Stomach (tissue), 9 donors: ENCODE results near the gene PRADC1. TPM values are rescaled to one million over a fixed set of nuclear protein-coding genes. Genes with fewer than 3 reads are reported as not detected.

ENCODE experiments used
- DNase-seq, 2 donors: peaks; one replicate each; pipeline versions ENCODE4 v3.0.0 to v3.0.0-alpha.2; 2013 to 2019
- H3K27ac ChIP-seq, 5 donors: fragments of 200-600 bp in 4 of 5; sonication (generic) in 4 of 5; one replicate each; pipeline ENCODE4 v1.5.1; 2013 to 2019; ENCODE audit warnings: mild to moderate bottlenecking in 1 of 5, moderate library complexity in 1 of 5
- H3K27me3 ChIP-seq, 3 donors: fragments of 200-600 bp; sonication (generic); one replicate each; pipeline ENCODE4 v1.5.1; 2017 to 2019; ENCODE audit warnings: mixed run types in 1 of 3
- H3K36me3 ChIP-seq, 4 donors: fragments of 200-600 bp; sonication (generic); 1 replicate in 3 of 4; 2 replicates in 1 of 4; pipeline ENCODE4 v1.5.1; 2016 to 2019
- H3K4me1 ChIP-seq, 4 donors: fragments of 200-600 bp; sonication (generic); one replicate each; pipeline ENCODE4 v1.5.1; 2016 to 2019
- H3K4me3 ChIP-seq, 4 donors: fragments of 200-600 bp; sonication (generic) in 3 of 4; one replicate each; pipeline ENCODE4 v1.5.1; 2016 to 2019; ENCODE audit warnings: mild to moderate bottlenecking in 1 of 4
- H3K9me3 ChIP-seq, 4 donors: fragments of 200-600 bp; sonication (generic); one replicate each; pipeline ENCODE4 v1.5.1; 2016 to 2019
- EP300 ChIP-seq: sonication (generic); formaldehyde crosslinking; IDR thresholded peaks from one replicate; pipeline ENCODE4 v1.6.1; 2017; ENCODE audit warnings: antibody characterized with exemption
- POLR2A ChIP-seq, 4 donors: fragments of 450-650 bp; IDR thresholded peaks; one replicate each; pipeline ENCODE4 v1.6.1; 2016; ENCODE audit warnings: antibody characterized with exemption in 4 of 4, control low read depth in 2 of 4, mild to moderate bottlenecking in 1 of 4, moderate library complexity in 1 of 4
- POLR2AphosphoS5 ChIP-seq, 3 donors: sonication (generic); formaldehyde crosslinking; IDR thresholded peaks; one replicate each; pipeline ENCODE4 v1.6.1; 2016; ENCODE audit warnings: antibody characterized with exemption in 3 of 3
- WGBS, 5 donors: extraction: QIAGEN DNeasy Blood & Tissue Kit in 3 of 5; methylation state at CpG; one replicate each; pipeline versions ENCODE4 v1.1.5 to v1.1.7; 2013 to 2018; 5-methylcytosine and 5-hydroxymethylcytosine counted together
- intact Hi-C: fragments of 100-400 bp; cut with DNase I; formaldehyde crosslinking; loops from one replicate; pipeline ENCODE4 v1.15.1; 2023; ENCODE audit warnings: low total_unique reads
- polyA plus RNA-seq, 3 donors: library from polyadenylated mRNA; stranded (reverse); fragments of 200-250 nt; gene quantifications; one replicate each; pipeline ENCODE4 v1.2.3, GENCODE V29; 2013
- total RNA-seq, 5 donors: library from RNA; depleted of rRNA; stranded (reverse); fragments of >200 nt; gene quantifications; one replicate each; pipeline versions ENCODE4 v1.1.0 to v1.2.3, GENCODE V29; 2014 to 2016
- TF ChIP-seq, protein P1 (sequence below), 7 experiments: fragments of 450-650 bp in 4 of 7; fragments of 200-600 bp in 3 of 7; sonication (generic) in 3 of 7; IDR thresholded peaks; one replicate each; pipeline ENCODE4 v1.5.1; 2016 to 2019; ENCODE audit warnings: antibody characterized with exemption in 7 of 7, control low read depth in 2 of 7, mild to moderate bottlenecking in 1 of 7
- donor health status: healthy with polysubstance abuse.
- donor health status: Bipolar disorder and iron deficiency.
- donor health status: healthy.

PRADC1 gene
- total and polyA plus RNA-seq, 8 donors: 7.1 to 123 (median 22.1) TPM

DNA sequence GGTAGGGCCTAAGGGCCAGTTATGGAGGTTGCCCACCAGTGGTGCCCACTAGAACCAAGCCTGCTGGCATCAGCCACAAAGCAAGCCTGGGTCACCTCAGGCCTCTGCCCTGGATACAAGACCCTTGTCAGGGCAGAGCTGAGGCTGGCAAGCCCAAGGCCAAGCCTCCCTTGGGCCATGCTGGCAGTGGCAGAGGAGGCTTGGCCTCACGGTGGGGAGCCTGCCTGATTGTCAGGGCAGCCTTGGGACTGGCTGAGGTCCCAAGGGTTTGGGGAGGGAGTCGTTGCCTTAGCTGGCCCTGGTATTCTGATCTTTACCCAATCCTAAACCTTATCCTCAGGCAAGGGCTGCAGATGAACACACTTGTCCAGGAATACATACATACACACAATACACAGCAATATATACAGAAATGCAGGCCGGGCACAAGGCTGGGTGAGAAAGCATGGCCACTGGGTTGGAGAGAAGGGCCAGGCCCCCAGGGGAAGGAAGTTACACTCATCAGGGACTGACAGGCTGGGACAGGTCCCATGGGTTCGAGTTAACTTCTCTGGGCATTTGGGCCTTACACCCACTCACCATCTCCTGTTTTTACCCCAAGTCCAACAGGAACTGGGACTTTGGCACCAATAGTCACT is 22.1 kb upstream of the PRADC1 start:
- H3K27me3 ChIP-seq: no peaks in the 10 kb centered on the region
- no peaks in the 10 kb centered on the region for H3K4me1 ChIP-seq
- DNase-seq: no peak
- peaks cover 30 to 57% (median 54%) of the 10 kb centered on the region in 4 donors for H3K36me3 ChIP-seq
- intact Hi-C loops: no loop called here
- no peak for TF ChIP-seq POLR2AphosphoS5 (IDR thresholded peaks at IDR 0.05)
- no peak for TF ChIP-seq EP300
- no peak for TF ChIP-seq POLR2A (IDR thresholded peaks at IDR 0.05)
- TF ChIP-seq, protein P1, sequence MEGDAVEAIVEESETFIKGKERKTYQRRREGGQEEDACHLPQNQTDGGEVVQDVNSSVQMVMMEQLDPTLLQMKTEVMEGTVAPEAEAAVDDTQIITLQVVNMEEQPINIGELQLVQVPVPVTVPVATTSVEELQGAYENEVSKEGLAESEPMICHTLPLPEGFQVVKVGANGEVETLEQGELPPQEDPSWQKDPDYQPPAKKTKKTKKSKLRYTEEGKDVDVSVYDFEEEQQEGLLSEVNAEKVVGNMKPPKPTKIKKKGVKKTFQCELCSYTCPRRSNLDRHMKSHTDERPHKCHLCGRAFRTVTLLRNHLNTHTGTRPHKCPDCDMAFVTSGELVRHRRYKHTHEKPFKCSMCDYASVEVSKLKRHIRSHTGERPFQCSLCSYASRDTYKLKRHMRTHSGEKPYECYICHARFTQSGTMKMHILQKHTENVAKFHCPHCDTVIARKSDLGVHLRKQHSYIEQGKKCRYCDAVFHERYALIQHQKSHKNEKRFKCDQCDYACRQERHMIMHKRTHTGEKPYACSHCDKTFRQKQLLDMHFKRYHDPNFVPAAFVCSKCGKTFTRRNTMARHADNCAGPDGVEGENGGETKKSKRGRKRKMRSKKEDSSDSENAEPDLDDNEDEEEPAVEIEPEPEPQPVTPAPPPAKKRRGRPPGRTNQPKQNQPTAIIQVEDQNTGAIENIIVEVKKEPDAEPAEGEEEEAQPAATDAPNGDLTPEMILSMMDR (IDR thresholded peaks at IDR 0.05): no peak
- no peak overlapping the region for H3K27ac ChIP-seq
- WGBS, 5 donors: 54 to 65% (median 62%) methylated on average over 3 to 4 of the region's 4 CpGs
- H3K9me3 ChIP-seq: no peaks in the 10 kb centered on the region
- no peak overlapping the region for H3K4me3 ChIP-seq

DNA sequence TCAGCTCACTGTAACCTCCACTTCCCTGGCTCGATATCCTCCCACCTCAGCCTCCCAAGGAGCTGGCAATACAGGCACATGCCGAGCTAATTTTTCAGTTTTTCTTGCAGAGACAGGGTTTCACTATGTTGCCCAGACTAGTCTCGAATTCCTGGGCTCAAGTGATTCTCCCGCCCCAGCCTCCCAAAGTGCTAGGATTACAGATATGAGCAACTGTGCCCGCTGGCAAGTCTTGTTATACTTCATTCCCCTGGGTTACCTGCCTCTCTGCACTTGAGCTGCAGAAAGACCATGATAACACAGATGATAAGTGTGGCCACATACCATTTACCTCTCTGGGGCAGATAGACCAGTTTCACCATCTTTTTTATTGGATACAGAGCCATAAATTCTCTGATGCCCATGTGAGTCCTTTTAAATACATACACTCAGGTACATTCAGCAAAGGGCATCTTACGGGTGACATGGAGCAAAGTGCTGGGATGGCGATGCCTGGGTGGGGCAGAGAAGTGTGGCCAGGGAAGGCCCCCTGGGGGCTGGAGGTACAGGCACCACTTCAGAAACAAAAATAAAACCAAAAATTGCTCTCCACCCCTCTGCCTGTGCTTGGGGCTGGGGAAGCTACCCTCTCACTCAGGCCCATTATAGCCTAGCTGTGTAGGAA is 21.4 kb upstream of the PRADC1 start:
- 87 to 94% (median 92%) methylated on average over 6 to 7 of the region's 7 CpGs for WGBS, 5 donors
- Histone ChIP-seq H3K27me3 (no peaks in the 10 kb centered on the region), H3K27ac (no peak overlapping the region), H3K9me3 (no peaks in the 10 kb centered on the region), H3K36me3 (peaks cover 37 to 64% (median 60%) of the 10 kb centered on the region in 4 donors), H3K4me3 (no peak overlapping the region), H3K4me1 (no peaks in the 10 kb centered on the region)
- DNase-seq: no peak
- no peak for TF ChIP-seq POLR2AphosphoS5 (IDR thresholded peaks at IDR 0.05)
- TF ChIP-seq, protein P1 (IDR thresholded peaks at IDR 0.05): no peak
- no peak for TF ChIP-seq EP300
- no peak for TF ChIP-seq POLR2A (IDR thresholded peaks at IDR 0.05)
- intact Hi-C loops: no loop called here

DNA sequence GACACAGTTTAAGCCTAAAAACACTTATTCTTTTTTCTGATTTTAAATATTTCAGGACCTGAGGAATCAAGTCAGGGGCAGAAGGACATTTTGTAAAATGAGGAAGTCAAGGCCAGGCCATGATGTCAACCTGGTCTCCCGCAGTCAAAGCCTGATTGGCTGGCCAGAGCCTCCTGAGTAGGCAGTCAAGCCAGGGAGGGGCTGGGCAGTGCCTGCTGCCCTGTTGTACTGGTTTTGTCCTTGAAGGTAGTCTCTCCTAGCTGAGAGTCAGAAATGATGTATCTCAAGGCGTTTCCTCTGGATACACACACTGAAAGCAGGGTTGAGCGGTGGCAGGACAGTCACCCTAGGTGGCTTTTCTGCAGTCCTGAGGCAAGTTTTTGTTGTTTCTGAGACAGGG is 20.9 kb upstream of the PRADC1 start:
- no peaks in the 10 kb centered on the region for H3K4me1 ChIP-seq
- H3K27me3 ChIP-seq: no peaks in the 10 kb centered on the region
- intact Hi-C loops: no loop called here
- TF ChIP-seq, protein P1 (IDR thresholded peaks at IDR 0.05): no peak
- TF ChIP-seq EP300 (no peak), POLR2AphosphoS5 (IDR thresholded peaks at IDR 0.05) (no peak), POLR2A (IDR thresholded peaks at IDR 0.05) (no peak)
- no peak for DNase-seq
- H3K27ac ChIP-seq: no peak overlapping the region
- H3K9me3 ChIP-seq: no peaks in the 10 kb centered on the region
- no peak overlapping the region for H3K4me3 ChIP-seq
- 86 to 92% (median 87%) methylated on average over 3 of the region's 3 CpGs for WGBS, 5 donors
- peaks cover 43 to 68% (median 66%) of the 10 kb centered on the region in 4 donors for H3K36me3 ChIP-seq

DNA sequence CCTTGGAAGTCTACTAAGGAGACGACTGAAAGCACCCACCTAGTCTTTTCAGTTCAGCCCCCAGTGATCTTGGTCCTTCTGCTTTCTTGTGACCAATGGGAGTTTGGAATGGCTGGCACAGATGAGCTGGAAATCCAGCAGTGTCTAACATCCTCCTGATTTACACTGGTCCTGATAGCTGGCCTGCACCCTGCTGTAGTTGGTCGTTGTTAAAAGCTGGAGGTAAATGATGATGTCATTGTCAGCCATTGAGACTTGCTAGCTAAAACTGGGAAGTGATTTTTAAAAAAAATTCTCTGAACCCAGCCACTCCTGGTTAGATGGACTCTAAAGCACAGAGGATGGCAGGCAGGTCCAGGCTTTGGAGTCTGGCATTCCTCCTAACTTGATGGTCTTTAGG is 20.4 kb upstream of the PRADC1 start:
- no peak overlapping the region for H3K4me3 ChIP-seq
- no peak for DNase-seq
- no peaks in the 10 kb centered on the region for H3K27me3 ChIP-seq
- peaks cover 48 to 71% (median 67%) of the 10 kb centered on the region in 4 donors for H3K36me3 ChIP-seq
- TF ChIP-seq EP300 (no peak), POLR2AphosphoS5 (IDR thresholded peaks at IDR 0.05) (no peak), POLR2A (IDR thresholded peaks at IDR 0.05) (no peak)
- TF ChIP-seq, protein P1 (IDR thresholded peaks at IDR 0.05): no peak
- no peaks in the 10 kb centered on the region for H3K9me3 ChIP-seq
- intact Hi-C loops: no loop called here
- no peak overlapping the region for H3K27ac ChIP-seq
- WGBS, 5 donors: 53 to 69% (median 59%) methylated on average over 2 of the region's 2 CpGs
- H3K4me1 ChIP-seq: no peaks in the 10 kb centered on the region
